ENCODE measurements around the gene EPB41L3.
A peak's percentile ranks its signal among the peaks of the same experiment; 100 is the strongest.
"Not testable (repeated sequence)": the region's sequence is repeated elsewhere in the genome, so short reads cannot be mapped to it uniquely, and the experiment has no call there.

EPB41L3 gene

GRCh38 chr18:5498452-5498851, 45.3 kb downstream of the EPB41L3 start:
- DNase-seq (ENCODE audit: low read depth in 2 of 2) = no peak

- no peak for DNase-seq (ENCODE audit: low read depth in 2 of 2)
These were observed 47.5 kb downstream of the EPB41L3 start for GRCh38 chr18:5496305-5496704.

- DNase-seq (ENCODE audit: low read depth in 2 of 2) = no peak
These were observed 52.9 kb downstream of the EPB41L3 start for GRCh38 chr18:5490753-5491480.

DNA sequence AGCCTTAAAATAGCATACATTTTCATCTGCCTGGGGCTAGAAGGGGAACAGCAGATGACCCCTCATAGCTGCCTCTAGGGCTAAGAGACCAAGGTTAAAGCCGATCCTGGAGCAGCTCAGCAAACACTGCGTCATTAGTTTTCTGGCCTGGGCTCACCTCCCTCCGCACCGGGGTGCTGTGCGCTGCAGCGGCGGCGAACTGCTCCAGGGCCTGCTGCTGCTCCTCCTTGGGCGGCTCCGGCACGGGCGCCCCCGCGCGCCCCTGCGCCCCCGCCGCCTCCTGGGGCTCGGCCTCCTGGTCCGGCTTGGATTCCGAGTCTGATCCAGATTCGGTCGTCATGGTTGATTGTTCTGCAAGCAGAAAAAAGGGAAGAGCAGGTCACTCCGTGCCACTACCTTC, 55.0 kb downstream of the EPB41L3 start:
- DNase-seq (ENCODE audit: low read depth in 2 of 2) = no peak

GRCh38 chr18:5488044-5488443, 55.8 kb downstream of the EPB41L3 start:
- DNase-seq (ENCODE audit: low read depth in 2 of 2) = not testable (repeated sequence)

DNA sequence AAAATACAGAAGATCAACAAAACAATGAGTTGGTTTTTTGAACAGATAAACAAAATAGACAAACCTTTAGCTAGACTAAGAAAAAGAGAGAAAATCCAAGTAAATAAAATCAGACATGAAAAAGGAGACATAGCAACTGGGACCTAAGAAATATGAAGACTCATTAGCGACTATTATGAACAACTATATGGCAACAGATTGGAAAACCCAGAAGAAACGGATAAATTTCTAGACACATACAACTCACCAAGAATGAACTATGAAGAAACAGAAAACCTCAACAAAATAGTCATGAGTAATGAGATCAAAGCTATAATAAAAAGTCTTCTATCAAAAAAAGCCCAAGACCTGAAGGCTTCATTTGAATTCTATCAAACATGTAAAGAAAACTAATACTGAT, 59.3 kb downstream of the EPB41L3 start:
- DNase-seq (ENCODE audit: low read depth in 2 of 2) = no peak

DNA sequence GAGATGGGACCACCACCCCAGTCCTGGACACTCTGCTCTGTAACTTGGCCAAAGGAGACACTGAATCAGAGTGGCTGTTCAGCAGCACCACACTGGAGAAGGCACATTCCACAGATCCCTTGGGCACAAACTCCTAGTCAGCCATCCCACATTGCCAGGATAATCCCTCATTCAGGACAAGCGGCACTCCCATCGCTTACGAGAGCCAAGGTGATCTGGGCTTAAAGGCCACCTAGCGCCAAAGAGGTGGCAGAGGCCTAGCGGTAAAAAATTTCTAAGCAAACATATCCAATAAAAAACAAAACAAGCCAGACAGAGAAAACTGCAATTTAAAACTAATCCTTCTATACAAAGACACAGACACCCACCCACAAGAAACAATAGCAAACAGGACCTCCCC, 62.2 kb downstream of the EPB41L3 start:
- DNase-seq (ENCODE audit: low read depth in 2 of 2) = no peak

- no peak for DNase-seq (ENCODE audit: low read depth in 2 of 2)
These were observed 65.5 kb downstream of the EPB41L3 start for GRCh38 chr18:5478261-5478660.

DNA sequence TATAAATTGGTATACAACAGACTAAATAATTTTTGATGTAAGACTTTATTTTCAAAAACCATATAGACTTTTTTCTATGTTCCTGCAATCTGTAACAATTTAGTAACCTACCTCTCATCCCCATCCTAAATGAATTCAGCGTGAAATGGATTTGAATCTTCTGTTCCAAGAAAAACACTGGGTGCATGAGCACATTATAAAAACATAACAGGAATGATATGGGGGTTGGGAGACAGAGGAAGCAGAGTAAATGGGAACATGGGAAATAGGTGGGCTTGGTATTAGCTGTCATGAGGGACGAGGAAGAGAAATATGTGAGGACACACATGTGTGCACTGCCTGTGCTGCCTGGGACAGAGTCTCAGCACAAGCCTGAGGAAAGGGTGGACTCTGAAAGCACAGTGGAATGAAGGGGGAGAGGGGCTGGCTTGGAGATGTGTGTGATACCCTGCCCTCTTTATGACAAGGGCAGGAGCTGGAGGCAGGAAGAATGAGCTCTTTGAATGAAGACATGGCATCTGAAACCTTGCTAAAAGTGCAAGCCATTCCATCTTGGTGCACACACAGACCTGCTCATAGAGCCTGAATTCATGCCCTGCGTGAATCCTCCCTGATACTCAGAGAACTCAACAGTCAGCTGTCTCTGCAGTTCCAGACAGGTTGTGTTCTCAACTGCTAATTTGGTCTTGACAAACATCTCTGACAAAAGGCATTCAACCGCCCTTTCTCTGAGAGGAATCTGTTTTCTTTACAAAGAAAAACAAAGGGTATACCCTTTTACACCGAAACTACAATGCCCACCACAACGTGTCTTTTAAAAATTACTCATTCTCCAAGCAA, 66.6 kb downstream of the EPB41L3 start:
- no peak for DNase-seq (ENCODE audit: low read depth in 2 of 2)

DNA sequence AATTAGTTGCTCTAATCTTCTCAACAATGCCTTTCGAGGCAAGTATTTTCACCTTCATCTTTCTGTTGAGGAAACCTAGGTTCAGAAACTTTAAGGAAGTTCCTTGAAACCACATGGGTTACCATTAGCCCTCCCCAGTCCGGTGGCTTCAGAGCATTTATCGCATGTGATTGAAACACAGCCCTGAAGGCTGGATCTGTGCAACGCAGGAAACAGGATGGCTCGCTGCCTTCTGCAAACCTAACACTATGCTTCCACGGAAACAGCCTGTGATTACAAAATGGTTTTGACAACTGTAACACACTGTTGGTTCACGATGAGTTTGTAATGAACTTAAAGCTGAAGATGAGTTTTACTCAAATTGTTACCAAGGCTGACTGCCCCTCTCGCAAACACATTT, 68.5 kb downstream of the EPB41L3 start:
- no peak for DNase-seq (ENCODE audit: low read depth in 2 of 2)

- no peak for DNase-seq (ENCODE audit: low read depth in 2 of 2)
These were observed 74.5 kb downstream of the EPB41L3 start for GRCh38 chr18:5469340-5469739.

- DNase-seq (ENCODE audit: low read depth in 2 of 2) = no peak
These were observed 75.4 kb downstream of the EPB41L3 start for GRCh38 chr18:5468394-5468793.

DNA sequence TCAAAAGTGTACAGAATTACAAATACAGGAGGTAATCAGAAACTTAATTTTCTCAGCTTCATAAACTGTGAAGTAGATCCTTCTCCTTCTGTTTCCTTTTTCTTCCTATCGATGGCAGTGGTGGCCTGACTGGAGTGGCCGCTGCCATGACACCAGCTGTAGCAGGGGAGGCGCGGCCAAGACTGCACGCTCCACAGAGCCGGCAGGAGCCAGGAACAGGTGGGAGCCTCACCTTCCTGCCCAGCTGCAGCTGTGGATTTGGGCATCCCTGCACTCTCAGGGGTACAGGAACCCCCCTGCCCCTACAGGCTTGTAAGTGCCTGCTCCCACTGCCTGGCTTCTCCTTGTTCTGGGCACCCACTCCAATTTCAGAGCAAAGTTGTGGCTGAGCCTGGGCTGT, 76.1 kb downstream of the EPB41L3 start:
- no peak for DNase-seq (ENCODE audit: low read depth in 2 of 2)

DNA sequence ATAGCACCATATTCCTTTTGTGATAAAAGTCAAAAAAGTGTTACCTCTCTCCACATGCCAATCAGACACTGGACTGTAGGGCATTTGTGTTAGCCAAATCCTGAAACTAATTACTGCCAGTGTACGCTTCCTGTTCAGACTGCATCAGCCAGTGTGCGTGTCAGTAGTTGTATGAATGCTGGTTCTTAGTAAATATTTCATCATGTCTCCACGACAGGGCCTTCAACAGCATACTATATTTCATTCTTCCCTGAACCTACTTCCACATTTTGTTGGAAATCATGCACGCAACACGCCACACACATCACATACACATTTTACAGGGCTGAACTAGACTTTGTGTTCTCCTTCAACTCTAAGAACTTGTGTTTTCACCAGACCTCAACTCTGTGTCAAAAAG, 77.5 kb downstream of the EPB41L3 start:
- DNase-seq (ENCODE audit: low read depth in 2 of 2) = no peak

DNA sequence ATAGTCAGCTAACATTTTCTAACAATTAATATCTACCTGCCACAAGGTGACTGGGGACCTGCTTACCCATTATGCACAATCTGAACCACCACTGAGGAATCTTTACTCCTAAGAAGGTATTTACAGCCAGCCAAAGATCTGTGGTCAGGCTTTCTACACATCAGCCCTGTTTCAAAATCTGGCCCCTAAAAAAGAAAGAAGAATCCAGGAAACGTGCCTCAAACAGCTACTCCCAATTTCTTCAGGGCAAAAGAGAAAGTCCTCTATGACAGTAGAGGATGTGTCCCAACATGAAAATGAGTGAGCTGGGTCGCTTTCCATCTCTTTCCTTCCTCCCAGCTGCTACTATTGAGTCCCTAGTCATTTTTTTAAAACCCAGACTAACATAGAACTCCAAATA, 79.5 kb downstream of the EPB41L3 start:
- DNase-seq (ENCODE audit: low read depth in 2 of 2) = no peak

DNA sequence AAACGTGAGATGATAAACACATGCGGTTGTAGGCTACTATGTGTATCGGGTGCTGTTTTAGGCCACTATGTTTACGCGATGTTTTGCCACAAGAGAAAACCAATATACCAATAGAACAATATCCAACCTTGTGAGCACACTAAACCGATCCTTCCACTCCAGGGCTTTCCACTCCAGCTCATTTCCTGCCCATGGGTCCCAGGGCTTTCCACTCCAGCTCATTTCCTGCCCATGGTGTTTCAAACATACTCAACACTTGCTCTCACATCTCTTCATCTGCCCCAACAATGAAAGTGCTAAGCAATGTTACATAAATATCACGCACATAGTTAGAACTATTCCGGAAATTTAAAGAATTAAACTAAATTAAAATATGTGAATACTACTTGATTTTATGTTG, 80.0 kb downstream of the EPB41L3 start:
- no peak for DNase-seq (ENCODE audit: low read depth in 2 of 2)

DNA sequence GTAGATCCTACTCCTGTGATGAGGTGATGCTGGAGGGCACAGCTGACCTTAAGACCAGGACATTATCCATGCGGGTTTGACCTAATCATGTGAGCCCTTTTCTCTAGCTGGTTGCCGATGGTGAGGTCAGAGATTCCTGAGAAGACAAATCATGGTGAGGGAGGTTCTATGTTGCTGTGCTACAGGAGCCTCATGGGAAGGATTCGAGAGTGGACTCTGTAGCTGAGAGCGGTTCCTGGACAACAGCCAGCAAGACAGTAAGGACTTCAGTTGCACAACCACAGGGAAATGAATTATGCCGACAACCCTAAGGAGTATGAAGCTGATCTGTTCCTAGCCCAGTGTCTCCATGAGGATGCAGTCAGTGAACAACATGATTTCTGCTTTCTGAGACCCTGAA, 80.4 kb downstream of the EPB41L3 start:
- peak; percentile 52 to 64 for DNase-seq (ENCODE audit: low read depth in 2 of 2)

- no peak for DNase-seq (ENCODE audit: low read depth in 2 of 2)
These were observed 81.6 kb downstream of the EPB41L3 start for GRCh38 chr18:5462227-5462626.

- no peak for DNase-seq (ENCODE audit: low read depth in 2 of 2)
These were observed 82.8 kb downstream of the EPB41L3 start for GRCh38 chr18:5461041-5461440.

- DNase-seq (ENCODE audit: low read depth in 2 of 2) = no peak
These were observed 86.3 kb downstream of the EPB41L3 start for GRCh38 chr18:5457462-5457957.

DNA sequence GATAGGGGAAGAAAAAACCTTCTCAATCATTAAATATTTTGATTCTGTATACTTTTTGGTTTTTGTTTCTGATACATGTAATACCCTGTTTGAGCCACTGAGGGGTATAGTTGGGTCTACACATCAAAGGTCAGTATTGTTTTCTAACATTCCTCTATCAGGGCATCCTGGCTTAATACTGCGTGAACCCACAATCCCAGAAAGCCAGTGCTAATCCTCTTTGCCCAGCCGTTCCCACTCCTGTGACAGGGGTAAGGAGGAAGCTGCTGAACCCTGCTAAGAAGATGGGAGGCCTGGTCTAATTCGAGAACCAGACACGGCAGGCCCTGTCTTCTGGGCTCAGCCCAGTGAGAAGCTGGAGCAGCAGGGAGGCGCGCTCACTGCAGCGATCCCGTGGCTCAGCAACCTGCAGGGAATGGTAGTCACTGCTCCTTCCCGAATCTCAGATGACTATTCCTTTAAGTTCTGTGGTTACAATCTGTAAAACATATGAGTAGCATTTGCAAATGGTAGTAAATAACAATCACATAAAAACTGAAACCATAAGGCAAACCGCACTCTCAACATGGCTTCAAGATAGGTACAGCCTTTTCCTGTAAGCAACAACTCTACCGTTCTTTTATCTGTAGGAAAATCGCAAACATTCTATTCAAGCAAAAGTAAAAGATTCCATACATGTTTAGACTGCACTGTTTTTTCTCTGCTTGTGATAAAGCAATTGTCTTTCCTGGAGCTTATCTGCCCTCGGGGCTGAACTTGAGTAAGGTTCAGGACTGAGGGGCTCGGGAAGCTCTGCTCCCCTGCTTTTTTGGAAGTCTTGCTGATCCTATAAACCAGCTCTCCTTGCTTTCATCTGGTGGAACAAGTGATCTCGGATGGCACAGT, 87.0 kb downstream of the EPB41L3 start:
- DNase-seq (ENCODE audit: low read depth in 2 of 2) = no peak

DNA sequence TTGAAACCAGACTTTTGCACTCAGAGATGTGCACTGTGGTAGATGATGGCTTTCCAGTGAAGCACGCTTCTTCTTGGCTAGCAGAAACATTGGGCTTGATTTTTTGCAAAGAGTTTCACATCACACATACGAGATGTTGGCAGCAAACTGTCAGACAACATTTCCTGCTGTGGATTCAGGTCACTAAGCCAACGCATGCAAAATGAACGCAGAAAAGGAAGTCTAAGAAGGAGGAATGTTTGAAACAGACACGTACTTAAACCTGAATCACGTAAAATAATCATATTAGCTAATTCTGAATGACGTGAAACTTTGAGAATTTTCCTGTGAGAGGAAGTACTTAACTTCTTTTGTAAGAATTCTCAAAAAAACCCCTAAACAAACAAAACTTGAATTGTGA, 88.1 kb downstream of the EPB41L3 start:
- DNase-seq (ENCODE audit: low read depth in 2 of 2) = peak in 1 of 2 experiments; percentile 32

Data from fibroblast of skin of left biceps (primary cell).